D721Med (cell line): ENCODE measurements around the gene LRRC25.
A peak's percentile ranks its signal among the peaks of the same experiment; 100 is the strongest.

Experiments
- DNase-seq: peaks from one replicate; pipeline ENCODE4 v3.0.0; 2011; ENCODE audit warnings: low spot score; ENCODE audit not compliant: insufficient read length
- FAIRE-seq: peaks from 2 replicates; lab custom pipeline; 2011; peaks lifted over from hg19 to GRCh38; lab: Jason Lieb, UNC
- TF ChIP-seq, protein P1 (sequence below): IDR thresholded peaks from 2 replicates; pipeline ENCODE4 v1.5.1; 2012; ENCODE audit warnings: mild to moderate bottlenecking, control low read depth; ENCODE audit not compliant: insufficient read depth; ENCODE audit errors: missing control alignments

LRRC25 gene

DNA sequence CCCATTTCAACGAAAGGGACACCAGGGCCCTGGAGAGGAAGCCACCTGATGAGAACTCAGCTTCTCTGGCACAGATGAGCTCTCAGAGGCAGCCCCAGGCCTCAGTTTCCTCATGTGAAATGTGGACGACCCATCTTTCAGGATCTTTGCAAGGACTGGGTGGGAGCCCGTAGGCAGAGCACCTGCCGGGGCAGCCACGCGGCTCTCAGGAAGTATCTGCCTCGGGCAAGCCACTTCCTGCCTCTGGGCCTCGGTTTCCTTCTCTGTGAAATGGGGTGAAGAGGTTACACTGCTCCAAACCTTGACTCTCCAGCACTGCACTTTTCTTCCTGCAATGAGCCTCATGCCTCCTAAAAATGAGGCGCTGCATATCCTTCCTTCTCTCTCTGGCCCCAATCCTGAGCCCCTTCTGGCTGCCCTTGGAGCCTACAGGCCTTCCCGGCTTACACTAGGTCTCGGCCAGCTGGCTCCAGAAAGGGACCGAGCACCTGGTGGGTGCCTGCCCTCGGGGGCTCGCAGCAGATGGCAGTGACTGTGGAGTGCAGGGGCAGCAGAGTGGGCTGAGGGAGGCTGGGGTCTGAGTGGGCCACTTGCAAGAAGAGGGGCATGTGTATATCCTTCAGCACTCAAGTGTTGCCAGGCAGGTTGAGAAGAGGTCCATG lies 25.2 kb upstream of the LRRC25 start:
- TF ChIP-seq, protein P1, sequence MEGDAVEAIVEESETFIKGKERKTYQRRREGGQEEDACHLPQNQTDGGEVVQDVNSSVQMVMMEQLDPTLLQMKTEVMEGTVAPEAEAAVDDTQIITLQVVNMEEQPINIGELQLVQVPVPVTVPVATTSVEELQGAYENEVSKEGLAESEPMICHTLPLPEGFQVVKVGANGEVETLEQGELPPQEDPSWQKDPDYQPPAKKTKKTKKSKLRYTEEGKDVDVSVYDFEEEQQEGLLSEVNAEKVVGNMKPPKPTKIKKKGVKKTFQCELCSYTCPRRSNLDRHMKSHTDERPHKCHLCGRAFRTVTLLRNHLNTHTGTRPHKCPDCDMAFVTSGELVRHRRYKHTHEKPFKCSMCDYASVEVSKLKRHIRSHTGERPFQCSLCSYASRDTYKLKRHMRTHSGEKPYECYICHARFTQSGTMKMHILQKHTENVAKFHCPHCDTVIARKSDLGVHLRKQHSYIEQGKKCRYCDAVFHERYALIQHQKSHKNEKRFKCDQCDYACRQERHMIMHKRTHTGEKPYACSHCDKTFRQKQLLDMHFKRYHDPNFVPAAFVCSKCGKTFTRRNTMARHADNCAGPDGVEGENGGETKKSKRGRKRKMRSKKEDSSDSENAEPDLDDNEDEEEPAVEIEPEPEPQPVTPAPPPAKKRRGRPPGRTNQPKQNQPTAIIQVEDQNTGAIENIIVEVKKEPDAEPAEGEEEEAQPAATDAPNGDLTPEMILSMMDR, result no peak
- FAIRE-seq (no peak), DNase-seq (no peak)

GRCh38 chr19:18421371-18421959 lies 24.0 kb upstream of the LRRC25 start:
- FAIRE-seq (no peak), DNase-seq (no peak)
- TF ChIP-seq, protein P1, result no peak

- no peak for DNase-seq
- TF ChIP-seq, protein P1, result no peak
- no peak for FAIRE-seq
Measured at GRCh38 chr19:18420930-18421329, 23.5 kb upstream of the LRRC25 start.

- FAIRE-seq, result no peak
- TF ChIP-seq, protein P1, result no peak
- DNase-seq, result peak; percentile 53
Measured at GRCh38 chr19:18419699-18420460, 22.5 kb upstream of the LRRC25 start.

DNA sequence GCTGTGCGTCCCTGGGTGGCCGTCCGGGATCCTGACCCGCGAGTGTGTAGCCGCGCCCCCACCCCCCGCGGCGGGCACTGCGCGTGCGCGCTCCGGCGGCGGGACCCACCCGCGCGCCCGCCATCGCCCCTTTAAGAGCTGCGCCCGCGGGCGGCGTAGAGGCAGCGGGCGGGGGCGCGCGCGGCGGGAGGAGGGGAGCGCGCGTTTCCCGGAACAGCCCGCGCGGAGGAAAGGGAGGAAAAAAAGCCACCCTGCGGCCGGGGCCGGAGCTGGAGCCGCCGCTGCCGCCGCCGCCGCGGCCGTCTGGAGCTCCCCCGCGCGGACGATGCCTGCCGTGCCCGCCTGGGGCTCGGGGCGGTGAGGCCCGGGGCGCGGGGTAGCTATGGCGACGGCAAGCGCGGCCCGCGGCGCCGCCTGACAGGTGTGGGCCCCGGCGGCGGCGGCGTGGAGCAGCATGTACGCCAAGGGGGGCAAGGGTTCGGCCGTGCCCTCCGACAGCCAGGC lies 21.8 kb upstream of the LRRC25 start, which contains the start of gene SSBP4:
Gene SSBP4, plus strand, starts transcription at position 204 of the 504 bp plus-strand sequence. Its CDS starts 251 bp downstream, at position 455.
- TF ChIP-seq, protein P1, result peak; percentile 6
- FAIRE-seq (no peak), DNase-seq (peak; percentile 80)

DNA sequence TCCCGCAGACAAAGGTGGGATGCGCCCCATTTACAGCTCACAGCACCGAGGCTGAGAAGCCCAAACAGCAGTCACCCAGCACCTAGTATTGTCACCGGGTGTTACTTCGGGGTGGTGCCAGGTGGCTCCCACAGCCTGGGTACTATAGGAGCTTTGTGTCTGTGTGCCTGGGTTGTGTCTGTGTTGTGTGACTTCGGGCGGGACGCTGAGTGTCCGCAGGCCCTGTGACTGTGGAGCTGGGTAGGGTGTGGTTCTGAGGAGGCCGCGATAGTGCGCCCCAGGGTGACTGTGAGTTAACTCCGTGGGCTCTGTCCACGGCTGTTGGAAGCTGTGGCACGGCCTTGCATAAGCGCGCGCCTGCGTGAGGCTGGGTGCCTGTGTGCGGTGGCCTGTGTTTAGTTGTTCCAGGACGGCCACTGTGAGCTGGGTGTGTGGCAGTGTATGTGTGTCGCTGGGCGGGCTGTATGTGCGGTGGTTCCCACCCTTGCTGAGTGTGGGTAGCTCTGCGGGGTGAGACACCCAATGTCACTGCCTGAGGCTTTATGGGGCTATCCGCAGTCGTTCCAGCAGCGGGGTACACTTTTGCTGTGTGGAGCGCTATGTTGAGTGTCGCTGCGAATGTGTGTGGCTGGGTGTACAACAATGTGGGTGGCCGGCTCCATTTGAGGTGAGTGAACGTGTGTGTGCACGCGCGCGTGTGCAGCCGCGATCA lies 21.2 kb upstream of the LRRC25 start:
- FAIRE-seq, result no peak
- TF ChIP-seq, protein P1, result no peak
- no peak for DNase-seq
